Keratinocyte (primary cell): ENCODE data around the gene NFYA. TPM values are rescaled to one million over a fixed set of nuclear protein-coding genes. Genes with fewer than 3 reads are reported as not detected.

Experiments
- DNase-seq: peaks from one replicate; pipeline ENCODE4 v3.0.0-alpha.2; 2011; ENCODE audit warnings: low read depth, missing footprints, low spot score
- FAIRE-seq: peaks from 2 replicates; lab custom pipeline; 2011; peaks lifted over from hg19 to GRCh38; lab: Jason Lieb, UNC
- H2AFZ ChIP-seq: 2 replicates; pipeline ENCODE4 v1.6.0; 2012; ENCODE audit warnings: low read length, control low read depth, inconsistent platforms; ENCODE audit not compliant: control insufficient read depth
- H3K27ac ChIP-seq: 2 replicates; pipeline ENCODE4 v1.5.1; 2011; ENCODE audit warnings: low read length; ENCODE audit not compliant: control insufficient read depth, insufficient read depth
- H3K27me3 ChIP-seq: 3 replicates; pipeline ENCODE4 v1.6.0; 2011; ENCODE audit warnings: low read length; ENCODE audit not compliant: control insufficient read depth, insufficient read depth; ENCODE audit errors: extremely low read depth
- H3K36me3 ChIP-seq, 2 experiments: 2 replicates in 1 of 2; 3 replicates in 1 of 2; pipeline ENCODE4 v1.5.1; 2011; ENCODE audit warnings: low read length in 2 of 2, mild to moderate bottlenecking in 1 of 2; ENCODE audit not compliant: control insufficient read depth in 2 of 2, insufficient read depth in 2 of 2; ENCODE audit errors: extremely low read depth in 1 of 2
- H3K4me1 ChIP-seq: 3 replicates; pipeline ENCODE4 v1.5.1; 2011; ENCODE audit warnings: low read length; ENCODE audit not compliant: control insufficient read depth, insufficient read depth; ENCODE audit errors: extremely low read depth
- H3K4me2 ChIP-seq: 3 replicates; pipeline ENCODE4 v1.6.0; 2011; ENCODE audit warnings: low read depth, low read length; ENCODE audit not compliant: control insufficient read depth, insufficient read depth; ENCODE audit errors: extremely low read depth
- H3K4me3 ChIP-seq, 3 experiments: fragments of 200-600 bp in 1 of 3; sonication (generic) in 1 of 3; 2 replicates in 2 of 3; 3 replicates in 1 of 3; pipeline ENCODE4 v1.5.1; 2011 to 2016; ENCODE audit warnings: low read length in 3 of 3, mild to moderate bottlenecking in 3 of 3, control low read depth in 2 of 3, inconsistent platforms in 1 of 3, low read depth in 1 of 3, mixed read lengths in 1 of 3, mixed run types in 1 of 3, moderate library complexity in 1 of 3; ENCODE audit not compliant: control insufficient read depth in 2 of 3, insufficient read depth in 2 of 3; ENCODE audit errors: extremely low read depth in 1 of 3
- H3K79me2 ChIP-seq: 2 replicates; pipeline ENCODE4 v1.6.0; 2012; ENCODE audit warnings: low read length; ENCODE audit not compliant: control insufficient read depth, insufficient read depth
- H3K9ac ChIP-seq: 3 replicates; pipeline ENCODE4 v1.6.0; 2011; ENCODE audit warnings: low read length; ENCODE audit not compliant: control insufficient read depth, insufficient read depth; ENCODE audit errors: extremely low read depth
- H3K9me1 ChIP-seq: 3 replicates; pipeline ENCODE4 v1.6.0; 2011; ENCODE audit warnings: low read length; ENCODE audit not compliant: control insufficient read depth, insufficient read depth; ENCODE audit errors: extremely low read depth
- H3K9me3 ChIP-seq: 2 replicates; pipeline ENCODE4 v1.5.1; 2012; ENCODE audit warnings: low read depth, low read length; ENCODE audit not compliant: control insufficient read depth
- H4K20me1 ChIP-seq: 3 replicates; pipeline ENCODE4 v1.6.0; 2011; ENCODE audit warnings: low read length; ENCODE audit not compliant: control insufficient read depth, insufficient read depth; ENCODE audit errors: extremely low read depth
- EZH2 ChIP-seq: IDR thresholded peaks from one replicate; pipeline ENCODE4 v1.6.1; 2012; ENCODE audit warnings: inconsistent platforms, mild to moderate bottlenecking, low read length, moderate library complexity
- dilution Hi-C: fragments of 300-500 bp; cut with MboI; formaldehyde crosslinking; loops from one replicate; pipeline ENCODE4 v1.7.0; 2020; ENCODE audit warnings: low sequenced_read_pairs; ENCODE audit not compliant: extremely low pct_ligation_motif_present
- polyA plus RNA-seq, 5 experiments: library from polyadenylated mRNA; depleted of rRNA in 3 of 5; stranded (reverse) in 3 of 5; stranded (forward) in 1 of 5; unstranded in 1 of 5; fragments of >200 nt; gene quantifications; 1 replicate in 1 of 5; 2 replicates in 3 of 5; 3 replicates in 1 of 5; pipeline versions ENCODE4 v1.2.1 to v1.2.3, GENCODE V29; 2011 to 2012; ENCODE audit warnings: missing spikeins in 2 of 5, low read depth in 1 of 5, low replicate concordance in 1 of 5
- TF ChIP-seq, protein P1 (sequence below), 3 experiments: IDR thresholded peaks in 1 of 3; conservative IDR thresholded peaks in 1 of 3; optimal IDR thresholded peaks in 1 of 3; 2 replicates in 2 of 3; 3 replicates in 1 of 3; pipeline versions ENCODE3 to v1.5.1; 2011; ENCODE audit warnings: low read length in 3 of 3, mild to moderate bottlenecking in 3 of 3, moderate library complexity in 2 of 3, control low read depth in 1 of 3, inconsistent platforms in 1 of 3; ENCODE audit not compliant: insufficient read depth in 2 of 3; ENCODE audit errors: extremely low read depth in 1 of 3

Gene NFYA
- polyA plus RNA-seq, 1 donor (not counting 4 experiments of a cell fraction or from before 2014, with no cell fraction given), result 17.1 TPM

DNA sequence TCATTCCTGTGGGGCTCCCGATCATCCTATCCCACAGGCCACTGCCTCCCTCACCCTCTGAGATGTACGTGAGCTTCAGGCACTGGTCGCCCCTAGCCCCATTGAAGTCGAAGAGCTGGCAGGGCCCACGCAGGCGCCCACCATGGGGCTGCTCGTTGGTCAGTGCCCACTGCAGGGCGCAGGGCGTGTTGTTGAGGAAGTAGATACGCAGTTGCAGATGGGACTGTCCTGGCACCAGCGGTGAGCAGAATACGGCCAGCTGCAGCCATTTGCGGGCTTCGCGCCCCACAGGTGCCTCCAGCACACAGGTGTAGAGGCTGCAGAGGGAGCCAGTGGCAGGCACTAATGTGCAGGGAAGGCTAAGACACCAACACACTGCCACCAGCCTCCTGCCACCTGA is 39.9 kb upstream of the NFYA start:
- Histone ChIP-seq H2AFZ (no peak overlapping the region), H3K27ac (no peak overlapping the region), H3K27me3 (no peaks in the 10 kb centered on the region), H3K9me1 (no peaks in the 10 kb centered on the region), H3K4me1 (peaks cover 34% of the 10 kb centered on the region), H3K9me3 (no peaks in the 10 kb centered on the region), H3K79me2 (no peaks in the 10 kb centered on the region), H3K36me3 (no peaks in the 10 kb centered on the region), H3K9ac (no peak overlapping the region), H4K20me1 (no peaks in the 10 kb centered on the region), H3K4me2 (no peak overlapping the region), H3K4me3 (no peak overlapping the region)
- DNase-seq (no peak), FAIRE-seq (no peak)
- dilution Hi-C loops, result no loop called here
- no peak for TF ChIP-seq EZH2
- TF ChIP-seq, protein P1, sequence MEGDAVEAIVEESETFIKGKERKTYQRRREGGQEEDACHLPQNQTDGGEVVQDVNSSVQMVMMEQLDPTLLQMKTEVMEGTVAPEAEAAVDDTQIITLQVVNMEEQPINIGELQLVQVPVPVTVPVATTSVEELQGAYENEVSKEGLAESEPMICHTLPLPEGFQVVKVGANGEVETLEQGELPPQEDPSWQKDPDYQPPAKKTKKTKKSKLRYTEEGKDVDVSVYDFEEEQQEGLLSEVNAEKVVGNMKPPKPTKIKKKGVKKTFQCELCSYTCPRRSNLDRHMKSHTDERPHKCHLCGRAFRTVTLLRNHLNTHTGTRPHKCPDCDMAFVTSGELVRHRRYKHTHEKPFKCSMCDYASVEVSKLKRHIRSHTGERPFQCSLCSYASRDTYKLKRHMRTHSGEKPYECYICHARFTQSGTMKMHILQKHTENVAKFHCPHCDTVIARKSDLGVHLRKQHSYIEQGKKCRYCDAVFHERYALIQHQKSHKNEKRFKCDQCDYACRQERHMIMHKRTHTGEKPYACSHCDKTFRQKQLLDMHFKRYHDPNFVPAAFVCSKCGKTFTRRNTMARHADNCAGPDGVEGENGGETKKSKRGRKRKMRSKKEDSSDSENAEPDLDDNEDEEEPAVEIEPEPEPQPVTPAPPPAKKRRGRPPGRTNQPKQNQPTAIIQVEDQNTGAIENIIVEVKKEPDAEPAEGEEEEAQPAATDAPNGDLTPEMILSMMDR (optimal IDR thresholded peaks at IDR 0.05 in 1 of 3, IDR thresholded peaks at IDR 0.05 in 1 of 3, conservative IDR thresholded peaks at IDR 0.05 in 1 of 3; ENCODE audit: extremely low read depth in 1 of 3, insufficient read depth in 2 of 3, low read length in 3 of 3), result no peak

DNA sequence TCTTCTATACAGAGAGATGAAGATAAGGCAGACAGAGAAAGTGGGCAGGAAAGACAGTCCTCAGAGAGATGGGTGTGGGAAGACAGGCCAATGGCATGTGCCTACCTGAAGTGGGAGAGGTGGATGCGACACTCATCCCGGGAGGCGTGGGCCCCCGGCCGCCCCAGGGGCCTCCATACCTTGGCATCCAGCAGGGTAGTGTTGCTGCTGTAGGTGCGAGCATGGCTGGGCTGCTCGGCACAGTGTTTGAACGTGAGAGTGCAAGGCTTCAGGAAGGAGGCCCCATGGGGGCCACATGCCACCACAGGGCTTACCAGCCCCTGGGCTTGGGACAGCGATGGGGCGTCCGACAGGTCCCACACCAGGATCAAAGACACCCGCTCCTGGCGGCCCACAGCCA is 39.0 kb upstream of the NFYA start:
- H3K4me3 ChIP-seq, result no peak overlapping the region
- no peak for FAIRE-seq
- dilution Hi-C loops, result no loop called here

More for the DNA sequence above, 39.0 kb upstream of the NFYA start:
- no peaks in the 10 kb centered on the region for H3K27me3 ChIP-seq
- H4K20me1 ChIP-seq, result no peaks in the 10 kb centered on the region
- TF ChIP-seq, protein P1 (optimal IDR thresholded peaks at IDR 0.05 in 1 of 3, IDR thresholded peaks at IDR 0.05 in 1 of 3, conservative IDR thresholded peaks at IDR 0.05 in 1 of 3; ENCODE audit: extremely low read depth in 1 of 3, insufficient read depth in 2 of 3, low read length in 3 of 3), result no peak
- no peak for TF ChIP-seq EZH2
- H3K9me3 ChIP-seq, result no peaks in the 10 kb centered on the region
- no peak overlapping the region for H3K27ac ChIP-seq
- H3K36me3 ChIP-seq, result no peaks in the 10 kb centered on the region
- H2AFZ ChIP-seq, result no peak overlapping the region
- no peak for DNase-seq
- peaks cover 25% of the 10 kb centered on the region for H3K4me1 ChIP-seq
- no peaks in the 10 kb centered on the region for H3K9me1 ChIP-seq
- H3K4me2 ChIP-seq, result no peak overlapping the region
- H3K9ac ChIP-seq, result no peak overlapping the region
- no peaks in the 10 kb centered on the region for H3K79me2 ChIP-seq
